Endothelial cell of umbilical vein (primary cell): ENCODE data around the gene ATG13. TPM values are rescaled to one million over a fixed set of nuclear protein-coding genes. Genes with fewer than 3 reads are reported as not detected.

Experiments
- BruUV-seq: library from RNA; stranded (reverse); fragments of 400-500 nt; replicated peaks from 2 replicates; lab custom pipeline; 2021; lab: Mats Ljungman, UMichigan
- CTCF ChIA-PET: fragments of 300-600, 350-600 bp; sonication (Branson Sonifier 250); formaldehyde crosslinking; loops from one replicate; lab custom pipeline; 2021; ENCODE audit warnings: antibody characterized with exemption, inconsistent platforms; lab: Charles Lee
- POLR2A ChIA-PET: fragments of 300-600, 350-600 bp; sonication (Branson Sonifier 250); formaldehyde crosslinking; loops from one replicate; lab custom pipeline; 2021; ENCODE audit warnings: antibody characterized with exemption, inconsistent platforms; lab: Charles Lee
- DNase-seq: peaks from one replicate; pipeline ENCODE4 v3.0.0-alpha.2; 2011; ENCODE audit warnings: low read depth, low spot score
- FAIRE-seq: peaks from 2 replicates; lab custom pipeline; 2011; peaks lifted over from hg19 to GRCh38; lab: Jason Lieb, UNC
- H2AFZ ChIP-seq: 2 replicates; pipeline ENCODE4 v1.6.0; 2012; ENCODE audit warnings: low read depth, low read length, control low read depth, inconsistent platforms
- H3K27ac ChIP-seq: 2 replicates; pipeline ENCODE4 v1.5.1; 2011; ENCODE audit warnings: low read depth, mild to moderate bottlenecking, control low read depth, low read length, moderate library complexity; ENCODE audit not compliant: insufficient read depth
- H3K27me3 ChIP-seq, 2 experiments: 2 replicates each; pipeline versions ENCODE4 v1.6.0 to v1.6.1; 2011; ENCODE audit warnings: low read length in 2 of 2, mixed read lengths in 1 of 2; ENCODE audit not compliant: control insufficient read depth in 2 of 2, insufficient read depth in 2 of 2
- H3K36me3 ChIP-seq, 2 experiments: 2 replicates in 1 of 2; 3 replicates in 1 of 2; pipeline ENCODE4 v1.5.1; 2011; ENCODE audit warnings: low read length in 2 of 2, mild to moderate bottlenecking in 1 of 2, moderate library complexity in 1 of 2; ENCODE audit not compliant: control insufficient read depth in 2 of 2, insufficient read depth in 2 of 2; ENCODE audit errors: extremely low read depth in 1 of 2
- H3K4me1 ChIP-seq: 3 replicates; pipeline ENCODE4 v1.5.1; 2011; ENCODE audit warnings: mild to moderate bottlenecking, low read length; ENCODE audit not compliant: control insufficient read depth, insufficient read depth; ENCODE audit errors: extremely low read depth
- H3K4me2 ChIP-seq: 2 replicates; pipeline ENCODE4 v1.6.1; 2011; ENCODE audit warnings: low read length, control low read depth, mixed read lengths; ENCODE audit not compliant: insufficient read depth
- H3K4me3 ChIP-seq, 3 experiments: fragments of 200-600 bp in 1 of 3; sonication (generic), shearing (Covaris generic) in 1 of 3; replicated peaks in 1 of 3; 2 replicates each; pipeline ENCODE4 v1.5.1; 2011 to 2016; ENCODE audit warnings: control low read depth in 3 of 3, low read length in 3 of 3, mild to moderate bottlenecking in 2 of 3, inconsistent platforms in 1 of 3, low read depth in 1 of 3, moderate library complexity in 1 of 3; ENCODE audit not compliant: insufficient read depth in 1 of 3
- H3K79me2 ChIP-seq: 2 replicates; pipeline ENCODE4 v1.6.0; 2012; ENCODE audit warnings: low read length, inconsistent platforms; ENCODE audit not compliant: control insufficient read depth, insufficient read depth
- H3K9ac ChIP-seq: replicated peaks from 2 replicates; pipeline ENCODE3; 2011; ENCODE audit warnings: low read length, control low read depth; ENCODE audit not compliant: insufficient read depth; ENCODE audit errors: extremely low read depth
- H3K9me1 ChIP-seq: replicated peaks from 3 replicates; pipeline ENCODE4 v1.6.0; 2011; ENCODE audit warnings: mild to moderate bottlenecking, low read length; ENCODE audit not compliant: control insufficient read depth, insufficient read depth; ENCODE audit errors: extremely low read depth
- H3K9me3 ChIP-seq: replicated peaks from 2 replicates; pipeline ENCODE4 v1.5.1; 2012; ENCODE audit warnings: low read length, inconsistent platforms; ENCODE audit not compliant: control insufficient read depth, insufficient read depth
- H4K20me1 ChIP-seq: replicated peaks from 2 replicates; pipeline ENCODE3; 2011; ENCODE audit warnings: mild to moderate bottlenecking, low read length; ENCODE audit not compliant: control insufficient read depth, insufficient read depth; ENCODE audit errors: extremely low read depth
- CTCF ChIP-seq, 2 donors: IDR thresholded peaks; 1 replicate in 1 of 2; 2 replicates in 1 of 2; pipeline ENCODE4 v1.5.1; 2011; ENCODE audit warnings: low read length in 2 of 2, mild to moderate bottlenecking in 2 of 2, moderate library complexity in 2 of 2, control low read depth in 1 of 2, inconsistent platforms in 1 of 2, low read depth in 1 of 2; ENCODE audit not compliant: insufficient read depth in 1 of 2; ENCODE audit errors: extremely low read depth in 1 of 2
- EZH2 ChIP-seq: IDR thresholded peaks from 2 replicates; pipeline ENCODE4 v1.6.1; 2012; ENCODE audit warnings: borderline replicate concordance, low read depth, mild to moderate bottlenecking, moderate library complexity, low read length, inconsistent platforms; ENCODE audit not compliant: severe bottlenecking
- FOS ChIP-seq: IDR thresholded peaks from 2 replicates; pipeline ENCODE4 v1.6.1; 2011; ENCODE audit warnings: mild to moderate bottlenecking, low read length, moderate library complexity, borderline replicate concordance; ENCODE audit not compliant: insufficient read depth
- GATA2 ChIP-seq: IDR thresholded peaks from 2 replicates; pipeline ENCODE4 v1.7.0; 2011; ENCODE audit warnings: low read depth, mild to moderate bottlenecking, moderate library complexity, mixed read lengths, low read length; ENCODE audit not compliant: insufficient read length, insufficient read depth
- MAX ChIP-seq: IDR thresholded peaks from 2 replicates; pipeline ENCODE4 v1.6.1; 2011; ENCODE audit not compliant: insufficient read depth, insufficient read length
- MYC ChIP-seq: IDR thresholded peaks from one replicate; pipeline ENCODE4 v1.6.1; 2011; ENCODE audit warnings: mild to moderate bottlenecking, low read depth, low read length
- POLR2A ChIP-seq: IDR thresholded peaks from 2 replicates; pipeline ENCODE4 v1.6.1; 2012; ENCODE audit warnings: low read depth, mild to moderate bottlenecking, control low read depth, low read length
- POLR2AphosphoS5 ChIP-seq: IDR thresholded peaks from 2 replicates; pipeline ENCODE4 v1.6.1; 2012; ENCODE audit warnings: low read depth, mild to moderate bottlenecking, control low read depth, low read length, moderate library complexity; ENCODE audit not compliant: insufficient read depth
- dilution Hi-C: fragments of 300-500 bp; cut with MboI; formaldehyde crosslinking; loops from one replicate; pipeline ENCODE4 v1.15.0; 2019; ENCODE audit warnings: low sequenced_read_pairs; ENCODE audit not compliant: extremely low pct_ligation_motif_present
- intact Hi-C: fragments of 100-400 bp; cut with micrococcal nuclease; formaldehyde crosslinking; loops from one replicate; pipeline ENCODE4 v1.10.0; 2022
- polyA plus RNA-seq, 4 experiments: library from polyadenylated mRNA; depleted of rRNA in 3 of 4; stranded (reverse) in 3 of 4; unstranded in 1 of 4; fragments of >200 nt; gene quantifications; 2 replicates each; pipeline versions ENCODE4 v1.2.1 to v1.2.3, GENCODE V29; 2011 to 2012; ENCODE audit warnings: missing spikeins in 1 of 4
- total RNA-seq: library from RNA; stranded (reverse); gene quantifications from 2 replicates; pipeline ENCODE4 v1.2.3, GENCODE V29; 2021

The ATG13 gene
- total and polyA plus RNA-seq, 2 donors (not counting 3 experiments of a cell fraction or from before 2014, with no cell fraction given): 60.1 to 66.5 TPM

GRCh38 chr11:46615756-46616155 lies 1.6 kb upstream of the ATG13 start:
- TF ChIP-seq EZH2 (no peak), POLR2A (no peak), POLR2AphosphoS5 (no peak), MYC (no peak), MAX (no peak), CTCF (IDR thresholded peaks at IDR 0.05; ENCODE audit: extremely low read depth in 1 of 2, insufficient read depth in 1 of 2, low read depth in 1 of 2, low read length in 2 of 2) (no peak), FOS (no peak), GATA2 (no peak)
- FAIRE-seq (no peak), DNase-seq (no peak)
- H4K20me1 ChIP-seq: no peaks in the 10 kb centered on the region
- no peaks in the 10 kb centered on the region for H3K9me3 ChIP-seq
- ChIA-PET CTCF (interaction anchor here (1.1 to 1.6 kb wide), 2 partner anchors 126 to 178 kb away, joined by 4 to 6 read pairs; no protein-coding TSS in a partner anchor), POLR2A (no interaction called here)
- no peaks in the 10 kb centered on the region for H3K27me3 ChIP-seq
- no peak overlapping the region for H3K4me2 ChIP-seq
- peaks cover 16% of the 10 kb centered on the region for H3K79me2 ChIP-seq
- dilution Hi-C loops: no loop called here
- no peak overlapping the region for H3K4me3 ChIP-seq
- no peak overlapping the region for H3K9ac ChIP-seq
- BruUV-seq: no TSS peak
- peaks cover 19% of the 10 kb centered on the region for H3K4me1 ChIP-seq
- no peak overlapping the region for H3K27ac ChIP-seq
- no peaks in the 10 kb centered on the region for H3K9me1 ChIP-seq
- H2AFZ ChIP-seq: no peak overlapping the region
- no peaks in the 10 kb centered on the region for H3K36me3 ChIP-seq
- intact Hi-C loops: loop anchor here (2.0 kb wide), 3 partner anchors 61 to 235 kb away; partner anchors contain the start of gene MDK
